BJ (cell line): ENCODE data around the gene CPNE9. TPM values are rescaled to one million over a fixed set of nuclear protein-coding genes. Genes with fewer than 3 reads are reported as not detected.

Experiments used
- CTCF ChIA-PET: fragments of 350-600 bp; formaldehyde crosslinking; extraction: SDS; loops from one replicate; lab custom pipeline; 2021; ENCODE audit warnings: antibody characterized with exemption, inconsistent platforms; lab: Yijun Ruan, JAX
- POLR2A ChIA-PET: fragments of 300-600 bp; sonication (Branson Sonifier 250); formaldehyde crosslinking; extraction: SDS; loops from one replicate; lab custom pipeline; 2021; ENCODE audit warnings: antibody characterized with exemption; lab: Charles Lee
- DNase-seq: peaks from one replicate; pipeline ENCODE4 v3.0.0-alpha.2; 2011; ENCODE audit warnings: low read depth
- H3K27me3 ChIP-seq: 2 replicates; pipeline ENCODE4 v1.6.0; 2011; ENCODE audit warnings: low read length; ENCODE audit not compliant: control insufficient read depth, insufficient read depth
- H3K36me3 ChIP-seq: 2 replicates; pipeline ENCODE4 v1.5.1; 2011; ENCODE audit warnings: low read length; ENCODE audit not compliant: control insufficient read depth, insufficient read depth
- H3K4me3 ChIP-seq: 2 replicates; pipeline ENCODE4 v1.5.1; 2011; ENCODE audit warnings: low read depth, mild to moderate bottlenecking, control low read depth, low read length
- polyA plus RNA-seq: library from polyadenylated mRNA; depleted of rRNA; stranded (reverse); fragments of >200 nt; gene quantifications from 2 replicates; pipeline ENCODE4 v1.2.3, GENCODE V29; 2011
- TF ChIP-seq, protein P1 (sequence below): IDR thresholded peaks from 2 replicates; pipeline ENCODE4 v1.5.1; 2011; ENCODE audit warnings: low read depth, mild to moderate bottlenecking, control low read depth, inconsistent platforms, low read length, moderate library complexity; ENCODE audit not compliant: insufficient read depth

Gene CPNE9
- polyA plus RNA-seq, 1 experiment = not detected

DNA sequence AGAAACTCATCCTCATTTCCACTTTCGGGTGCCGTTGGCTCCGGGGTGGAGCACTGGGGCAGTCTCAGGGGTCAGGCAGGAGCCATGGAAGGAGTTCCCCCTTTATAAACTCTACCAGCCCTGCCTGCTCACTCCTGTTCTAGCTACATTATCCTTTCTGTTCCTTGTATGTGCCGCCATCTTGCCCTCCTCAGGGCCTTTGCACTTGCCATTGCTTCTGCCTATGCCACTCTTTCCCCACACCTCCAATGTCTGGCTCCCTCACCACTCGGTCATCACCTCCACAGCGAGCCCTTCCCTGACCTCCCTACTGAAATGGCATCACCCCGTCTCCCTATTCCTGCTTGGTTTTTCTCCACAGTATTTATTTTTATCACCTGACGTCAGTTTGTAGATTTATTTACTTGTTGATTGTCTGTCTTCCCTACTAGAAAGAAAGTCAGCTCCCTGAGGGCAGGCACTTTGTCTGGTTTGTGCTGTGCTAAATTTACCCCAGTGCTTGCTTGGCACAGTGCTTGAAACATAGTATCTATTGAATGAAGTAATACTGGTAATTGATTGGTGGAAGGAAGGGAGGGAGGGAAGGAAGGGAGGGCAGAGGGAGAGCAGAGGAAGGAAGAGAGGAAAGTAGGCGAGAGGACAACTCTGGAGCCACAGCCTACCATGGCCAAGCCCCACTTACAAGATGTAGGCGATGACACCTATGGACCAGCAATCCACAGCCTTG is 57.3 kb downstream of the CPNE9 start:
- TF ChIP-seq, protein P1, sequence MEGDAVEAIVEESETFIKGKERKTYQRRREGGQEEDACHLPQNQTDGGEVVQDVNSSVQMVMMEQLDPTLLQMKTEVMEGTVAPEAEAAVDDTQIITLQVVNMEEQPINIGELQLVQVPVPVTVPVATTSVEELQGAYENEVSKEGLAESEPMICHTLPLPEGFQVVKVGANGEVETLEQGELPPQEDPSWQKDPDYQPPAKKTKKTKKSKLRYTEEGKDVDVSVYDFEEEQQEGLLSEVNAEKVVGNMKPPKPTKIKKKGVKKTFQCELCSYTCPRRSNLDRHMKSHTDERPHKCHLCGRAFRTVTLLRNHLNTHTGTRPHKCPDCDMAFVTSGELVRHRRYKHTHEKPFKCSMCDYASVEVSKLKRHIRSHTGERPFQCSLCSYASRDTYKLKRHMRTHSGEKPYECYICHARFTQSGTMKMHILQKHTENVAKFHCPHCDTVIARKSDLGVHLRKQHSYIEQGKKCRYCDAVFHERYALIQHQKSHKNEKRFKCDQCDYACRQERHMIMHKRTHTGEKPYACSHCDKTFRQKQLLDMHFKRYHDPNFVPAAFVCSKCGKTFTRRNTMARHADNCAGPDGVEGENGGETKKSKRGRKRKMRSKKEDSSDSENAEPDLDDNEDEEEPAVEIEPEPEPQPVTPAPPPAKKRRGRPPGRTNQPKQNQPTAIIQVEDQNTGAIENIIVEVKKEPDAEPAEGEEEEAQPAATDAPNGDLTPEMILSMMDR = no peak
- no peak for DNase-seq
- Histone ChIP-seq H3K36me3 (peaks cover 25% of the 10 kb centered on the region), H3K4me3 (no peak overlapping the region), H3K27me3 (no peaks in the 10 kb centered on the region)
- CTCF ChIA-PET = no interaction called here
- POLR2A ChIA-PET = interaction anchor here (0.7 kb wide), 1 partner anchor 9 kb away, joined by 8 read pairs; the partner anchor contains the start of gene CAMK1

GRCh38 chr3:9761919-9762318 is 58.3 kb downstream of the CPNE9 start:
- Histone ChIP-seq H3K4me3 (no peak overlapping the region), H3K36me3 (peaks cover 22% of the 10 kb centered on the region), H3K27me3 (no peaks in the 10 kb centered on the region)
- ChIA-PET CTCF (no interaction called here), POLR2A (no interaction called here)
- no peak for DNase-seq
- TF ChIP-seq, protein P1 = no peak

GRCh38 chr3:9762871-9763270 is 59.2 kb downstream of the CPNE9 start:
- TF ChIP-seq, protein P1 = no peak
- DNase-seq = no peak
- Histone ChIP-seq H3K36me3 (peaks cover 17% of the 10 kb centered on the region), H3K4me3 (no peak overlapping the region), H3K27me3 (no peaks in the 10 kb centered on the region)
- CTCF ChIA-PET = interaction anchor here (1.2 kb wide), 1 partner anchor 13 kb away, joined by 5 read pairs; the partner anchor contains the start of gene OGG1
- POLR2A ChIA-PET = no interaction called here

DNA sequence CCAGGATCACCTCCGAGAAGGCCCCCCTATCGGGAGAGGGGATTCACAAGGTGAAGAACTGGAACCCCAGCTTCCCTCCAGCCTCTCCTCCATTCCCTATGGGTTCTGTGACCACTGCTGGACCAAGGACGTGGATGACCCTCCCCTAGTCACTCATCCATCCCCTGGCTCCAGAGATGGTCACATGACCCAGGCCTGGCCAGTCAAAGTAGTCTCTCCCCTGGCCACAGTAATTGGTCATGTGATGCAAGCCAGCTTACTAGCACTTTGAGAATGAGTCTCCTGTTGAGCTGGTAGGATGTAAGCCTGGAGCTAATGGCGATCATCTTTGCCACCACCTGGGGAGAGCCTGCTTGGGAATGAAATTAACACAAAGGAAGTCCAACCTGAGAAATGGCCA is 62.2 kb downstream of the CPNE9 start:
- CTCF ChIA-PET = no interaction called here
- no peak for DNase-seq
- H3K27me3 ChIP-seq = no peaks in the 10 kb centered on the region
- TF ChIP-seq, protein P1 = no peak
- peaks cover 8% of the 10 kb centered on the region for H3K36me3 ChIP-seq
- H3K4me3 ChIP-seq = no peak overlapping the region
- POLR2A ChIA-PET = no interaction called here

GRCh38 chr3:9767418-9767817 is 63.8 kb downstream of the CPNE9 start:
- Histone ChIP-seq H3K36me3 (peaks cover 6% of the 10 kb centered on the region), H3K4me3 (no peak overlapping the region), H3K27me3 (no peaks in the 10 kb centered on the region)
- POLR2A ChIA-PET = no interaction called here
- CTCF ChIA-PET = no interaction called here
- TF ChIP-seq, protein P1 = no peak
- DNase-seq = no peak
